ENCODE measurements around the gene BMPR1B. TPM values are rescaled to one million over a fixed set of nuclear protein-coding genes. Genes with fewer than 3 reads are reported as not detected.

The BMPR1B gene
- total RNA-seq, 1 donor from 2014 or later, result not detected

DNA sequence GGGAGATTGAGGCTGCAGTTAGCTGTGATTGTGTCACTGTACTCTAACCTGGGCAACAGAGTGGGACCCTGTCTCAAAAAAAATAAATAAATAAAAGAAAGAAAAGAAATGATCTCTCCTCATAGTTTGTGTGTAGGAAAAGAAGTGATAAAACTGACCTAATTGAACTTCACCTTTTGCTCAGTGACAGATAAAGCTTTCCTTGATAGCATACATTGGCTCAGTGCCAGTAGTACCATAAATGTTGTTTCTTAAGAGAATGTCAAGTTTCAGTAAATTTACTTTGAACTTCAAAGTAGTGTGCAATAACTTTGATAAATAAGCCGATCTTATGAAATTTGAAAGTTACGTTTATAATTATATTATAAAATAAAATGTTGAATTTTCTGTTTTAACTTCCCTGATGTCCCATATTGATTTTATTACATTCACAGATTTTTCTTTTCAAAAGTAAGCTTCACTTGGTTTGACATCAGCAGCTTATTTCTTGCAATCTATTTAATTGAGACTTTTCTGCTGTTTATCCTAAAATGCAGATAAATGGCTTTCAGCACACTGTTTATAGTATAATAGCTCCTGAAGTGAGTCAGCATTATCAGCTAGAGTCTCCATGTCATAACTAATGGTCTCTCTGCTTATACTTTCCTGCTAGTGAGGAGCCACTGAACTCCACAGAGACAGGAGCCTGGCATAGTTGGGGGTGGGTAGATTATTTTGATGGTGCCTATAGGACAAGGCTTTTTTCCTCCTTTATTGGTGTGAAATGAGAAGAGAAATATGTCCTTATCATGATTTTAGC lies 330.1 kb downstream of the BMPR1B start:
- no peaks in the 10 kb centered on the region for H3K36me3 Mint-ChIP-seq (ENCODE audit: low read depth)
- no peak for DNase-seq (ENCODE audit: low spot score)
- H3K27me3 Mint-ChIP-seq (ENCODE audit: insufficient read depth), result peaks cover 5% of the 10 kb centered on the region
- no peak overlapping the region for H3K4me3 Mint-ChIP-seq
- peaks cover 8% of the 10 kb centered on the region for H3K4me1 Mint-ChIP-seq (ENCODE audit: low read depth)
- no peaks in the 10 kb centered on the region for H3K9me3 Mint-ChIP-seq
- no peak overlapping the region for H3K27ac Mint-ChIP-seq
- intact Hi-C loops (cut with micrococcal nuclease), result no loop called here

DNA sequence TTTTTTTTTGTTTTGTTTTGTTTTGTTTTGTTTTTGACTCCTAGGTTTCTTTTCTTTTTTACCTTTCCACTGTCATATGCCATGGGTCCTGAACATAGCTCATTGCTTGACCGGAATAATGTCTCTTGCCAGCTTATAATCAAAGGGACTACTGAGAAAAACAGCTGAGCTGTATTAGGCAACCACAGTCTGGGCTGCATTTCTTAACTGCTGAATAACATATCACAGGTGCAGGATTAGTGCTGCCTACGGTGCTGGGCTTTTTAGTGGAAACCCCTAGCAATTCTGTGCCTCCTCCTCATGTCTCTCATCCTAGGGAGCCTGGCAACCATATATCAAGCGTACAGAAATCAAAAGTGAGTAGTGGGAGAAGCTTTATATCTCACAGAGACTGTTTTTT lies 333.5 kb downstream of the BMPR1B start:
- intact Hi-C loops (cut with micrococcal nuclease), result loop anchor here (10.0 kb wide), 1 partner anchor 466 kb away; no protein-coding TSS in a partner anchor
- Mint-ChIP-seq H3K36me3 (ENCODE audit: low read depth) (no peaks in the 10 kb centered on the region), H3K27me3 (ENCODE audit: insufficient read depth) (peaks cover 7% of the 10 kb centered on the region), H3K27ac (no peak overlapping the region), H3K9me3 (no peaks in the 10 kb centered on the region), H3K4me3 (no peak overlapping the region), H3K4me1 (ENCODE audit: low read depth) (no peaks in the 10 kb centered on the region)
- DNase-seq (ENCODE audit: low spot score), result no peak

DNA sequence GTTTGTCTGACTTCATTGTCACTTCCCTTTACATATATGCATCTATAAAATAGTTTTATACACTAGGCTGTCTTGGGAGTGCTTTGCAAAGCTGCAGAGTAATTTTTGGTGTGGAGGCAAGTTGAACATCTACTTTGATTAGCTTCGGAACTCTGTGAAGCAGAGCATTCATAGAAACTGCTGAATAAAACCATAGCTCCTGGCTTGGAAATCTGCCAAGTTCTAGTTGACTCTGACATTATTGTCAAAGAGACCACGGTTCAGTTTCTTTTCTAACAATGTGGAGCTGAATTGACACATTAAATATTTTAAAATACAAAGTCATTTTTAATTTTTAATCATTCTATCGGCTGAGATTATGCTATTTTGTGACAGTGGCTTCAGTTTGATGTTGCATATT lies 335.0 kb downstream of the BMPR1B start:
- Mint-ChIP-seq H3K9me3 (no peaks in the 10 kb centered on the region), H3K36me3 (ENCODE audit: low read depth) (no peaks in the 10 kb centered on the region), H3K27me3 (ENCODE audit: insufficient read depth) (peaks cover 7% of the 10 kb centered on the region), H3K4me3 (no peak overlapping the region), H3K27ac (no peak overlapping the region), H3K4me1 (ENCODE audit: low read depth) (no peaks in the 10 kb centered on the region)
- intact Hi-C loops (cut with micrococcal nuclease), result loop anchor here (10.0 kb wide), 1 partner anchor 468 kb away; no protein-coding TSS in a partner anchor
- DNase-seq (ENCODE audit: low spot score), result no peak

DNA sequence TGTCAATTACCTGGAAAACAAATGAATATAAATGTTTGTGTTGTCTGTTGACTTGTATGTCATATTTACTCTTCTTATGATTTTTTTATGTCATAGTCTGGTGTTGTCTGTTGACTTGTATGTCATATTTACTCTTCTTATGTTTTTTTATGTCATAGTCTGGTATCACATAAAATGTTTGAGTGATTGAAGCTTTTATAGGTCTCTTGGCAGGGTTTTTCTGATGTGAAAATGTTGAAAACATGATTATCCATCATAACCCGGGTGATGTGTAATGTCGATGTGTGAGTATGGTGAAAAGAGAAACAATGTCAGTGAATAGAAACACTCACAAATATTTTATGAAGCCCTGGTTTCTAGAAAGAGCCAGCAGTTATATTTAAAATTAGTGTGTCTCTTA lies 335.7 kb downstream of the BMPR1B start:
- no peaks in the 10 kb centered on the region for H3K4me1 Mint-ChIP-seq (ENCODE audit: low read depth)
- intact Hi-C loops (cut with micrococcal nuclease), result loop anchor here (10.0 kb wide), 1 partner anchor 469 kb away; no protein-coding TSS in a partner anchor
- H3K27me3 Mint-ChIP-seq (ENCODE audit: insufficient read depth), result peaks cover 7% of the 10 kb centered on the region
- no peak for DNase-seq (ENCODE audit: low spot score)
- H3K27ac Mint-ChIP-seq, result no peak overlapping the region
- no peaks in the 10 kb centered on the region for H3K9me3 Mint-ChIP-seq
- H3K36me3 Mint-ChIP-seq (ENCODE audit: low read depth), result no peaks in the 10 kb centered on the region
- no peak overlapping the region for H3K4me3 Mint-ChIP-seq

DNA sequence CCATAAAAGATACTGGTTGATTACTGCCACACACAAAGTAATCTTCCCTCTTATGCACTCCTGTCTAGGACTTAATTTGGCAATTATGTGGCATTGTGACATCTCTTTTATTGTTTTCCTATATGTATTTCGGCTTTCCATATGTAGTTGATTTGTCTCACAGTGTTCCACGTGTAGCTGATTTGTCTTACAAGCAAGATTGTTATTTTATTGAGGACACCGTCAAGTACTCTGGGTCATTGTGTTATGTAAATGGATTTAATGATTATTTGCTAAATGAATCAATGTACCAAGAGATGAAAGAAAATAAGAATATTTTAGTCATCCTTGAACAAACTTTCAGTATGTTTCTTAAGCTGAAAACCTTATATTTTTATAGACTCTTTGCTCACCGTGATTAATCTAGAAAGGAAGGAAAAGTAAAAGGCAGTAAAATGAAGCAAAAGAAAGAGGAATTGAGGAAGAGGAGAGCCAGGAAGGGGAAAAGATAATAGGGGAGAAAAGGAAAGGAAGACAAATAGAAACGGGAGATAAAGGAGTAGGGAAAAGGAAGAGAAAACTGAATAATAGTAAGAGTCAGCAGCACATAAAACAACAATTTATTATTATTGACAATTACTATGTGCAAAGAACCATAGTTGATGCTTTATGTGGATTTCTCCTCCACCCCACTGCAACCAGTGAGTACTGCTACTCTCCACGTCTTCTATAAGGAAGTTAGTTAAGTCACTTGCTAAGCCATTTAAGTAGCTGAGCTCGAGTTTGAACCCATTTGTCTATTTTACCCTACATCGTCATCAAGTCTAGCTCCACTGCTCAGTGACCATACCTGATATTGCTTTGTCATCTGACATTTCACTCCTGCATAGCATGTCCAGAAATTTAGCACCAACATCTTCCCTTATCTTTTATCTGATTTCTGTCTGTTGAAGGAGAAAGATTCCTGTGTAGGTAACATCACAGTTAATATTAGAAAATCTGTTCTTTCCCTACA lies 336.5 kb downstream of the BMPR1B start:
- H3K4me3 Mint-ChIP-seq, result no peak overlapping the region

DNA sequence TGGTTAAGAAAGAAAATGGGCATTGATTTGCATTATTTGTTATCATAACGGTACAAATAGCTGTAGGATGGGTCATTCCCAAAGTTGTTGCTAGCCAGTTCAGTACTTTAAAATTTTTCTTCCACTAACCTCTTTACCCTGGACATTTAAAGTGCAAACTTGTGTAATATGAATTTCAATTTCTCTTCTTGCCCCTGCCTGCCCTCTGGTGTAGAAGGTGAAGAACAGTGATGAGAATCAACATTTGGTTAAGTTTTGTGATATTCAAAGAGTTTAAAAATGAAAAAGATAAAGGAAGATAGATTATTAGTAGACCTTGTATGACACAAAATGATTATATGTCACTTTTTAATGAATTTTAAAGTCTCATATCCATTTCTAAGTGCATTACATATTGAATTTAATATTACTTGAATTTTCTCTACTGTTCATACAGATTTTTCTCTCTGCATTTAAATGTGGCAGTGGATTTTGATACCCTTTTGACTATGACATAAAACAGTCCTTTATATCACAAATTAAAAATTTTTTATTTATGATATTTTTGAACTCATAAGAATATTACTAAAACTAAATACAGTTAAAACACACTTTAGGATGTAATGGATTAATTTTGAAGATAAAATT lies 337.7 kb downstream of the BMPR1B start:
- Mint-ChIP-seq H3K4me3 (no peak overlapping the region), H3K27ac (no peak overlapping the region), H3K36me3 (ENCODE audit: low read depth) (no peaks in the 10 kb centered on the region), H3K4me1 (ENCODE audit: low read depth) (no peaks in the 10 kb centered on the region), H3K27me3 (ENCODE audit: insufficient read depth) (peaks cover 7% of the 10 kb centered on the region), H3K9me3 (no peaks in the 10 kb centered on the region)
- DNase-seq (ENCODE audit: low spot score), result no peak
- intact Hi-C loops (cut with micrococcal nuclease), result loop anchor here (10.0 kb wide), 1 partner anchor 471 kb away; no protein-coding TSS in a partner anchor

More for the DNA sequence above, 336.5 kb downstream of the BMPR1B start:
- Mint-ChIP-seq H3K4me1 (ENCODE audit: low read depth) (no peaks in the 10 kb centered on the region), H3K9me3 (no peaks in the 10 kb centered on the region), H3K27me3 (ENCODE audit: insufficient read depth) (peaks cover 7% of the 10 kb centered on the region), H3K36me3 (ENCODE audit: low read depth) (no peaks in the 10 kb centered on the region), H3K27ac (no peak overlapping the region)
- intact Hi-C loops (cut with micrococcal nuclease), result loop anchor here (10.0 kb wide), 1 partner anchor 469 kb away; no protein-coding TSS in a partner anchor
- no peak for DNase-seq (ENCODE audit: low spot score)

DNA sequence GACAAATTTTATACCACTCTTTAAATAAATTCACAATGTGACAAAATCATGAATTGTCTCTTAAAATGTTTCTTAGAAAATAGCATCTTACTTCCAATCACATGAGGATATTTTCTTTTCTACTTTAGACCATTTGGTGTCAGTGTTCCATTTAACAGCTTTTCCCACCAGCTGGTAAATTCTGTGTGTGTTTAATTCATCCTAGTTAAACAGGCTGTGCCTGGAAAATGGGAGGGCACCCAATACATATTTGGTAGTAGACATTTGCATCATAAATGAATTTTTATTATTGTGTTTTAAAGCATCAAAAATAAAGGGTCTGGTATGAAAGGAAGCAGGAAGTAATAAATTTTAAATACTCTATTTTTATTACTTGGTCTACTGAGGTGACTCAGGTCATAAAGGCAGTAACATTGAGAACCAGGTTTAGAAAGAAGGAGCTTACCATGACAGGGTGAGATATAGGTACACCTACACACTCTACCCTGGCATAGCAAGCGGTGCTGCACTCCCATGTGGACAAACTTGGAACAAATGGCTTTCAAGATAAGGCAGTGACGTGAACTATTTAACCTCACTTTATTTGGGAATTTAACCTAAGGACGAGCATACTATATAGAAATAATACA lies 344.5 kb downstream of the BMPR1B start:
- H3K9me3 Mint-ChIP-seq, result no peaks in the 10 kb centered on the region
- no peak overlapping the region for H3K27ac Mint-ChIP-seq
- H3K36me3 Mint-ChIP-seq (ENCODE audit: low read depth), result no peaks in the 10 kb centered on the region
- no peak for DNase-seq (ENCODE audit: low spot score)
- peaks cover 2% of the 10 kb centered on the region for H3K27me3 Mint-ChIP-seq (ENCODE audit: insufficient read depth)
- no peaks in the 10 kb centered on the region for H3K4me1 Mint-ChIP-seq (ENCODE audit: low read depth)
- H3K4me3 Mint-ChIP-seq, result no peak overlapping the region
- intact Hi-C loops (cut with micrococcal nuclease), result no loop called here

DNA sequence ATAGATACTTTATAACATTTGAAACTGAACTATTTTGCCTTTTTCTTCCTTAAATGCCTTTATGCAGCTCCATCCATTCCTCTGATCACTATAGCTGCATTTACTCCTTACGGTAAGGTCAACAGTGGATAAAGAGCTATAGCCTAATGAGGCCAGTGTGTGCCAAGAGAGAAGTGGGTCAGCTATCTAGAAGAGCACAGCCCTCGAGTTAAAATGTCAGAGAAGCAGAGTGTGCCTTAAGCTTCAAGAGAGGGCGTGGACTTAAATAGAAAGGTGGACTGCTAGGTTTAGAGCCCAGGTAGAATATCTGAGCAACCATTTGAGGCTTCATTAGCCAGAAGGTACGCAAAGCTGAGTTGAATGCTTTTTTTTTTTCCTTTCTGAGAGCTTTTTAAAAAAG lies 347.4 kb downstream of the BMPR1B start:
- H3K4me1 Mint-ChIP-seq (ENCODE audit: low read depth), result no peaks in the 10 kb centered on the region
- H3K36me3 Mint-ChIP-seq (ENCODE audit: low read depth), result no peaks in the 10 kb centered on the region
- H3K27me3 Mint-ChIP-seq (ENCODE audit: insufficient read depth), result peaks cover 2% of the 10 kb centered on the region
- no peak for DNase-seq (ENCODE audit: low spot score)
- H3K4me3 Mint-ChIP-seq, result no peak overlapping the region
- intact Hi-C loops (cut with micrococcal nuclease), result no loop called here
- H3K27ac Mint-ChIP-seq, result no peak overlapping the region
- no peaks in the 10 kb centered on the region for H3K9me3 Mint-ChIP-seq

DNA sequence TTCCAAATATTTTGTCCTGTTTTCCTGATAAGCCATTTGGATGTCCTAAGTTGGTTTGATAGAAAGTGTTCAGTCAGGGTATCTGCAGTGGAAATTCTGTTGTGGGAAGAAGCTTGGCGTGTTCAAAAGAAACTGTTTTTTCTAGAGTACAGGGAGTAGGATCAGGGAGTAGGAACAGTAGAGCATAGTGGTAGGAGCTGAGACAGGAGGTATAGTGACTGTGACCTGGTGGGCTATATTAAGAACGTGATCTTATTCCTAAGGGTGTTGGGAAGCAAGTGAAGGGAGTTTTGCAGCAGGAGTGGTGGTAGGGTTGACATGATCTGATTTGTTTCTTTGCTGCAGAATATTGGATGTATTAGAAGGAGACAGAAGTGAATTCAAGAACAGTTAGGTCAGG lies 348.2 kb downstream of the BMPR1B start:
- Mint-ChIP-seq H3K27me3 (ENCODE audit: insufficient read depth) (peaks cover 2% of the 10 kb centered on the region), H3K4me1 (ENCODE audit: low read depth) (no peaks in the 10 kb centered on the region), H3K27ac (no peak overlapping the region), H3K9me3 (no peaks in the 10 kb centered on the region), H3K36me3 (ENCODE audit: low read depth) (no peaks in the 10 kb centered on the region), H3K4me3 (no peak overlapping the region)
- intact Hi-C loops (cut with micrococcal nuclease), result no loop called here
- DNase-seq (ENCODE audit: low spot score), result no peak

DNA sequence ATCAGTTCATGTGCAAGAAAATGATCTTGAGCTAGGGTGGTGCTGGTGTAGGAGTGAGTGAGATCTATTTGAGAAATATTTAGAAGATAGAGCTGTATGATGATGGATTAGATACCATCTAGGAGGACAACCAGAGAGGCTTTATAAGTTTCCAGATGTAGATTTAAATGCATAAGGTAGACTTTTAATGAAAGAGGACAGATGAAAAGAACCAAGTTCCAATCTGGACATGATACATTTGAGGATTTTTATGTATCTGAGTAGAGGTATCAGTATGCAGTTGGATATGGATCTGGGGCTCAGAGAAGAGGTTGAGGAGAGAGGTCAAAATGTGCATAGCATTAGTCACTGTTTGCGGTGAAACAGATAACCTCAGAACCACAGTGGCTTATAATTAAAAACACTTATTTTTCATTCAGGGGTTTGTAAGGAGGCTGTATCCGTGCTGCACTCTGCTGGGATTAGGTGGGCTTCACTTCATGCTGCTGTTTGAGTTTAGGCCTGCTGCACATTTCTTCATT lies 348.7 kb downstream of the BMPR1B start:
- Mint-ChIP-seq H3K9me3 (no peaks in the 10 kb centered on the region), H3K4me3 (no peak overlapping the region), H3K27ac (no peak overlapping the region), H3K27me3 (ENCODE audit: insufficient read depth) (peaks cover 2% of the 10 kb centered on the region), H3K36me3 (ENCODE audit: low read depth) (no peaks in the 10 kb centered on the region), H3K4me1 (ENCODE audit: low read depth) (no peaks in the 10 kb centered on the region)
- DNase-seq (ENCODE audit: low spot score), result no peak
- intact Hi-C loops (cut with micrococcal nuclease), result no loop called here

DNA sequence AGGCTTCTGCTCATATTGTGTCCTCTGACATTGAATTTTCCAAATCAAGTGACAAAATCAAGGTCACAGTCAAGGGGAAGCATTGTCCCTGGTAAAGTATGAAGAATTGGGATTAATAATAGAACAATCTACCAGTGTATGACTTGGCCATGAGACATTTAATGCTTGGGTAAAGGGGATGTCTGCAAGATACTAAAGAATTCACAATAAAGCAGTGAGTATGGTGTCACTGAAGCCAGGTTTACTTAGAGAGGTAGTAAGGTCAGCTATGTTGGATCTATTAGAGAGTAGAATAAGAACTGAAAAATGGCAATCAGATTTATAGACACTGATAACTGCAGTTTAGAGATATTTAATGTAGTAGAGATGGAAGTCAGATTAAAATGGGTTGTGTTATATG lies 349.2 kb downstream of the BMPR1B start:
- no peaks in the 10 kb centered on the region for H3K9me3 Mint-ChIP-seq
- DNase-seq (ENCODE audit: low spot score), result no peak
- peaks cover 2% of the 10 kb centered on the region for H3K27me3 Mint-ChIP-seq (ENCODE audit: insufficient read depth)
- intact Hi-C loops (cut with micrococcal nuclease), result no loop called here
- no peak overlapping the region for H3K4me3 Mint-ChIP-seq
- no peaks in the 10 kb centered on the region for H3K4me1 Mint-ChIP-seq (ENCODE audit: low read depth)
- no peaks in the 10 kb centered on the region for H3K36me3 Mint-ChIP-seq (ENCODE audit: low read depth)
- no peak overlapping the region for H3K27ac Mint-ChIP-seq

DNA sequence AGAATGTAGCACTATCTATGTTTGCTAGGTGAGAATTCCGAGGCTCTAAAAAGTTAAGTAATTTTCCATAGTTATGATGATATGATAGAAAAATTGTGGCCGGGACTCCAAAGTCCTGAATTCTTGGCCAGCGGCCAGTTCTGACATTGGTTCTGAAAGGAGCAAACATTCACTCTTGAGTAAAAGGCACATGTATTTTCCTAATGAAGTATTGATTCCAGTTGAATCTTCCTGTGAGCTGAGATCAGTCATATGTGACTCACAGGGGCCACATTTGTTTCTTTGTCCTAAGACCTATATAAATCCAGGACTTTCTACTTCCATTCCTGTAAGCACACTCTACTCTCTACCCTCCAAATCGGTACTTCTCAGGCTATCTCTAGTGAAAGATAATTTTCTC lies 349.9 kb downstream of the BMPR1B start:
- peaks cover 2% of the 10 kb centered on the region for H3K27me3 Mint-ChIP-seq (ENCODE audit: insufficient read depth)
- no peaks in the 10 kb centered on the region for H3K36me3 Mint-ChIP-seq (ENCODE audit: low read depth)
- no peaks in the 10 kb centered on the region for H3K9me3 Mint-ChIP-seq
- no peak overlapping the region for H3K4me3 Mint-ChIP-seq
- DNase-seq (ENCODE audit: low spot score), result no peak
- no peak overlapping the region for H3K27ac Mint-ChIP-seq
- intact Hi-C loops (cut with micrococcal nuclease), result no loop called here
- H3K4me1 Mint-ChIP-seq (ENCODE audit: low read depth), result no peaks in the 10 kb centered on the region
